ENCODE data around the gene IQCN. TPM values are rescaled to one million over a fixed set of nuclear protein-coding genes. Genes with fewer than 3 reads are reported as not detected.

The IQCN gene
- total RNA-seq, 1 donor from 2014 or later = 10.5 TPM

GRCh38 chr19:18282021-18282787, 8.0 kb upstream of the IQCN start:
- peak overlapping the region; percentile 77 for H3K4me3 Mint-ChIP-seq (ENCODE audit: low read depth)
- H3K27ac Mint-ChIP-seq = peak overlapping the region; percentile 98
- DNase-seq (ENCODE audit: low spot score, unreplicated experiment) = no peak
- H3K27me3 Mint-ChIP-seq = no peaks in the 10 kb centered on the region
- peaks cover 10% of the 10 kb centered on the region for H3K36me3 Mint-ChIP-seq (ENCODE audit: insufficient read depth)
- H3K9me3 Mint-ChIP-seq (ENCODE audit: low read depth) = no peaks in the 10 kb centered on the region
- peaks cover 13% of the 10 kb centered on the region for H3K4me1 Mint-ChIP-seq (ENCODE audit: low read depth)
- TF ChIP-seq CTCF (IDR thresholded peaks at IDR 0.05; ENCODE audit: unreplicated experiment) = no peak

- Mint-ChIP-seq H3K27ac (peak within 1 kb of the TSS; percentile 98), H3K9me3 (ENCODE audit: low read depth) (no peaks in the 10 kb centered on the region), H3K4me3 (ENCODE audit: low read depth) (peak within 1 kb of the TSS; percentile 98), H3K4me1 (ENCODE audit: low read depth) (peaks cover 11% of the 10 kb centered on the region), H3K36me3 (ENCODE audit: insufficient read depth) (peaks cover 10% of the 10 kb centered on the region), H3K27me3 (no peaks in the 10 kb centered on the region)
- DNase-seq (ENCODE audit: low spot score, unreplicated experiment) = peak; percentile 96
- TF ChIP-seq CTCF (IDR thresholded peaks at IDR 0.05; ENCODE audit: unreplicated experiment) = peak; percentile 18
Observed at GRCh38 chr19:18281082-18282020, 7.1 kb upstream of the IQCN start, which contains the start of gene JUND. Gene JUND, minus strand, starts transcription at chr19:18281622. Its CDS starts 138 bp downstream, at chr19:18281484.

GRCh38 chr19:18280247-18281081, 6.2 kb upstream of the IQCN start:
- H3K9me3 Mint-ChIP-seq (ENCODE audit: low read depth) = no peaks in the 10 kb centered on the region
- H3K36me3 Mint-ChIP-seq (ENCODE audit: insufficient read depth) = peaks cover 10% of the 10 kb centered on the region
- no peak for TF ChIP-seq CTCF (IDR thresholded peaks at IDR 0.05; ENCODE audit: unreplicated experiment)
- H3K4me3 Mint-ChIP-seq (ENCODE audit: low read depth) = peak overlapping the region; percentile 98
- peak overlapping the region; percentile 100 for H3K27ac Mint-ChIP-seq
- H3K4me1 Mint-ChIP-seq (ENCODE audit: low read depth) = peaks cover 11% of the 10 kb centered on the region
- H3K27me3 Mint-ChIP-seq = no peaks in the 10 kb centered on the region
- DNase-seq (ENCODE audit: low spot score, unreplicated experiment) = peak; percentile 49

GRCh38 chr19:18279516-18280246, 5.4 kb upstream of the IQCN start:
- H3K9me3 Mint-ChIP-seq (ENCODE audit: low read depth) = no peaks in the 10 kb centered on the region
- peak overlapping the region; percentile 98 for H3K4me3 Mint-ChIP-seq (ENCODE audit: low read depth)
- peak overlapping the region; percentile 100 for H3K27ac Mint-ChIP-seq
- peak; percentile 92 for TF ChIP-seq CTCF (IDR thresholded peaks at IDR 0.05; ENCODE audit: unreplicated experiment)
- H3K27me3 Mint-ChIP-seq = no peaks in the 10 kb centered on the region
- H3K36me3 Mint-ChIP-seq (ENCODE audit: insufficient read depth) = peaks cover 10% of the 10 kb centered on the region
- DNase-seq (ENCODE audit: low spot score, unreplicated experiment) = peak; percentile 90
- H3K4me1 Mint-ChIP-seq (ENCODE audit: low read depth) = peaks cover 11% of the 10 kb centered on the region

All from progenitor cell of endocrine pancreas (in vitro differentiated cells).